ENCODE results near the gene FLCN.

Gene FLCN

GRCh38 chr17:17235212-17236174 is 1.5 kb downstream of the FLCN start:
- DNase-seq: peak; percentile 39 to 60 (median 48)

- DNase-seq: no peak
Observed at GRCh38 chr17:17232303-17232621, 4.7 kb downstream of the FLCN start.

GRCh38 chr17:17231621-17232302 is 5.2 kb downstream of the FLCN start:
- DNase-seq: no peak

GRCh38 chr17:17229416-17230384 is 7.3 kb downstream of the FLCN start:
- DNase-seq: no peak

- DNase-seq: no peak
Observed at GRCh38 chr17:17228521-17229279, 8.3 kb downstream of the FLCN start.

- DNase-seq: no peak
Observed at GRCh38 chr17:17227608-17228520, 9.1 kb downstream of the FLCN start.

DNA sequence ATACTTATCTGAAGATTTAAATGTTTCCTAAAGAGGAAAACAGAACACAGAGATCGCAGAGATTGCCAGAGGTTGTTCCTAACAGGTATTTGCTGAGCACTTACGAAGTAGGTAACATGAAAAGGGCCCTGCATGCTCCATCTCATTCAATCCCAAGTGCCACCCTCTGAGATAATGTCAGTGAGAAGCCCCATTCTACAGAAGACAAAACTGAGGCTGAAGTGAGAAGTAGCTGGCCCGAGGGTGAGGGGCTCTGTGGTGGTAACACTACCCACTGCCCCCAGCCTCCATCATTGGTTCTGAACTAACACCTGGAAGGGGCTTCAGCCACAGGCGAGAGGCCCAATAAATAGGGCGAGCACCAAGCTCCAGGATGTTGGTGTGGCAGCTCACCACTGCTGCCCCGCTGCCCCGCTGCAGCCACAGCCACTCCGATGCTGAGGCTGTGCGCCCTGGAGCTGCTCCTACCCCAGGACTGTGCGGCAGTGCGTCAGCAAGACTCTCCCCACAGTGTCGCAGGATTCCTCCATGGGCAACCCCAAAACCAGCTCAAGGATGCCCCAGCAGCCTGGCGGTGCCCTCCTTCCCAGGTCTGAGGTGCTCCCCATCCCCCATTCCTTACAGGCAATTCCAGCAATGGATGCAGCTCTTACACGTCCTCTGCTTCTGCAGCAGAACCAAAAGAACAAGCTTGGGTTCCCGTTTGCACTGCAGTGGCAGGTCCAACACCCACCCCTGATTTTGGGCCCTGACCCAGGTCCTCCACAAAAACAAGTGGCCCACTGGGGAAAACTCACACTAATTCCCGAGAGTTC is 10.3 kb downstream of the FLCN start:
- DNase-seq: no peak

GRCh38 chr17:17225901-17226300 is 11.1 kb downstream of the FLCN start:
- DNase-seq: no peak

DNA sequence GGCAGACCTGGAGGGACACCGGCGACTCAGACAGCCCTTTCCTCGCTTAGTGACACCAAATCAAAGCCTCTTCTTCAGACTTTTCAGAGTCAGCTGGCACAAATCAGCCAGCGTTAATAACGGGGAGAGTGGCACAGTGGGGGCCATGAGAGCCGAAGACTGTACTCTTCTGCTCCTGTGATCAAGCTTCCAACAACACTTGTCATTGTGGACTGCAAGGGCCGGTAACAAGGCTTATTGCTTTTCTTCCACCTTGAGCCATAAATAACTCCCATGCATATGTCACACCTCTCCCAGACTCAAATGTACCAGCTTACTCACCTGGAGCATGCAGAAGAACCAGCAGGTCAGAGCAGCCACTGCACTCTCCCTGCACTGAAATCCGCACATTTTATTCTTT is 12.8 kb downstream of the FLCN start:
- DNase-seq: no peak

DNA sequence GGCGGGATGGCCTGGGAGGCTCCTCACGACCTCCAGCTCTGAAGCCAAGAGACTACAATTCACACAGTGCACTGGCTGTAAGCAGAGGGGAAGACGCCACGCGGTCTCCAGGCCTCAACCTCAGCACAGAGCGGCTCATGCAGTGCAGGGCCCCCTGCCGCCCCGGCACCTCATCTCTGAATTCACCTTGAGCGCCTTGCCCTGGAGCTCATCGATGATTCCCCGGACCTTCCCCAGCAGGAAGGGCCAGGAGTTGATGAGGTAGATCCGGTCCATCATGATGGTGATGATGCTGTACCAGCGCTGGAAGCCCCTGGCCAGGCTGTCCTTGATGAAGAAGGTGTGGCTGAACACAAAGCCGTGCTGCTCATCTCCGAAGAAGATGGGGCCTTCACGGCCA is 13.2 kb downstream of the FLCN start:
- DNase-seq: no peak

GRCh38 chr17:17221329-17221728 is 15.6 kb downstream of the FLCN start:
- no peak for DNase-seq

DNA sequence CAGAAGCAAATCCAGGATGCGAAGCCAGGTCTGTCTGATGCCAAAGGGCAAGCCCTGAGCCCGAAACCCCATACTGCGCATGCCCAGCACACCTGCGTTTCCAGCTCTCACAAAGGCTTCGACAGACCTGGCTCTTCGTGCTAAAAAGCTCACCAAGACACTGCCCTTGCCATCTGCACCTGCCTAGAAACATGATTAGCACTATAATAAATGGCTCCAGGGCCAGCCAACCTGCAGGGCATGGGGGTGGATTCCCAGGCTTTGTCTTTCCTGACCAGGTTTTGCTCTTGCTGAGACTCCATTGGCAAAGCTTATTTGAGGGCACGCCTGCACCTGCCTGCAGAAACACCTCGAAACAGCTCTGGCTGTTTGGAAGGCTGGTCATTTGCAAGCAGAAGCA is 16.4 kb downstream of the FLCN start:
- no peak for DNase-seq

DNA sequence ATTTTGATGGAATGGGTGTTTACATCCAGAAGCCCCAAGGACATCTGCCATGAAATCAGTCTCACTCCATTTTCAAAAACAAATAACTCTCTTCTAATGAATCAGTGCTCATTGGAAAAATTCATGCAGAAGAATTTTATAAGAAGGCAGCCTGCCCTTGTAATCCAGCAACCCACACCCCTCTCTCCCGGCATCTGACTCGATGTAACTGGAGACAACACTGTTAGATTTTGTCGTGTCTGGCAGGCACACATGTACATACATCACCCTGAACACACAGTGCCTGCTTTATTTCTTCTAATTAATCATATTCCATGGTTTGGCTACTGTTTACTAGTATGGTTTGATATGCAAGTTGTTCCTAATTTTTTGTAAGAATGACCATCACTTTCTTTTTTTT is 19.0 kb downstream of the FLCN start:
- no peak for DNase-seq

DNA sequence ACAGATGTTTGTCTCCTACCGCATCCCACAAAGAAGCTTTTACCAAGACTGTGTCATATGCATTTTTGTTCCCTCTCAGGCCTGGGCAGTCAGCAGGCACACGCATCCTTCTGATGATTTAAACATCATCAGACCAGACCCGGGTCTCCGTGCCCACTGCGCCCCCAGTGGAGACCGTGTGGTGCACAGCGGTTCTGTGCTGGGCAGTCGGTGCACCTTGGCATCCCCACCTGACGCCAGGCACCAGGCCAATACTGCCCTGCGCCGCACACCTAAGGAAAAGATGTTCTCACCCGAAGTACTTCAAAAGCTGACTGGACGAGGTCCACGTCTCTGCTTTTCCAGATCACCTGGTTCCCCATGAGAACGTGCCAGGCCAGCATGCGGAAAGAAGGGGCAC is 20.2 kb downstream of the FLCN start:
- DNase-seq: no peak

GRCh38 chr17:17216236-17216635 is 20.7 kb downstream of the FLCN start:
- no peak for DNase-seq

GRCh38 chr17:17215575-17215974 is 21.4 kb downstream of the FLCN start:
- DNase-seq: no peak

- no peak for DNase-seq
Observed at GRCh38 chr17:17214646-17215436, 22.1 kb downstream of the FLCN start.

GRCh38 chr17:17213775-17214174 is 23.2 kb downstream of the FLCN start:
- no peak for DNase-seq

DNA sequence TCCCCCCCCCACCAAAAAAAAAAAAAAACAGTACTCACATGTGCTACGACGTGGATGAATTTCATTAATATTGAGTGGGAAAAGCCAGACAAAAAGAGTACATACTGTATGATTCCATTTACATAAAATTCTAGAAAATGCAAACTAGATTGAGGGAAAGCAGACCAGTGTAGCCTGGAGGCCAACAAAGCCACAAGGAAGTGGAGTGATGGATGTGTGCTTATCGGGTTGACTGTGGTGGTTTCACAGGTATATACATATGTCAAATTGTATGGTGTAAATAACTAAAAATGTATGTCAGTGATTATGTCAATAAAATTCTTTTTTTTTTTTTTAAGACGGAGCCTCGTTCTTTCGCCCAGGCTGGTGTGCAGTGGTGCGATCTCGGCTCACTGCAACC is 29.0 kb downstream of the FLCN start:
- no peak for DNase-seq
